ENCODE data around the gene EXT2.

- TF ChIP-seq CTCF (IDR thresholded peaks at IDR 0.05) (no peak), ZFX (IDR thresholded peaks at IDR 0.05; ENCODE audit: borderline replicate concordance) (no peak)
Observed at GRCh38 chr11:44078794-44079193, 16.7 kb upstream of the EXT2 start.

Data from 22Rv1 (cell line).